ENCODE results near the gene GAS1.

GAS1 gene

DNA sequence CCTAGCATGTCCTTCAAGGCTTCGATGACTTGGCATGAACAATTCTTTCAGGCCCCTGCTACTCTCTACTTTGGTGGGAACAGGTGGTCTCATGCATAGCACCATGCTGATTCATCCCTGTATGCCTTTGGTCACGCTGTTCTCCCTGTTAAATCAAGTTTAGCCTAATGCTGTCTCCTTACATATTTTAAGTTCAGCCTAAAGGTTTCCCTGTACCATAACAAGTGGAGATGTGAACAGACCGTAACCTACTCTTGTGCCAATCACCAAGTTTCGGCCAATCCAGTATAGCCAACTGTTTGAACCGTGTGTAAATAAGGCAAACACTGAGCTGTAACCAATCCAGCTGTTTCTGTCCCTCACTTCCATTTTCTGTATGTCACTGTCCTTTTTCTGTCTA, 8.0 kb downstream of the GAS1 start:
- in situ Hi-C loops (cut with HindIII; ENCODE audit: low sequenced_read_pairs): no loop called here

DNA sequence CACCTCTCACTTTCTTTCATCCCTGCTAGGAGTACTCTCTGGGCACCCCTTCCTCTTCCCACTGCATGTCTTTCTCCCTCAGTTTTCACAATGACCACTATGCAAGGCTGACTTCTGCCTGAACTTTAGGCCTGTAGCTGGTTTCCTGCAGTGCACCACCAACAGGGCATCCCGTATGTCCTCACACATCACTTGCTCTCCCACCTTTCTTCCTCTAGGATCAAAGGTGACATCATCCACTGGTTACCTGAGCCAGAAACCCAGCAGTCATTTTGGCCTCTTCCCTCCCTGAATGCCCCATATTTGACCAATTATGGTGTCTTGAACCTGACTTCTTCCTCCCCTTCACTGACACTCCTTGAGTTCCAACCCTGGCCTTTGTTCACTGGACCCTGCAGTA, 8.5 kb downstream of the GAS1 start:
- in situ Hi-C loops (cut with HindIII; ENCODE audit: low sequenced_read_pairs): no loop called here

- in situ Hi-C loops (cut with HindIII; ENCODE audit: low sequenced_read_pairs): no loop called here
Measured at GRCh38 chr9:86926145-86926544, 21.2 kb downstream of the GAS1 start.

DNA sequence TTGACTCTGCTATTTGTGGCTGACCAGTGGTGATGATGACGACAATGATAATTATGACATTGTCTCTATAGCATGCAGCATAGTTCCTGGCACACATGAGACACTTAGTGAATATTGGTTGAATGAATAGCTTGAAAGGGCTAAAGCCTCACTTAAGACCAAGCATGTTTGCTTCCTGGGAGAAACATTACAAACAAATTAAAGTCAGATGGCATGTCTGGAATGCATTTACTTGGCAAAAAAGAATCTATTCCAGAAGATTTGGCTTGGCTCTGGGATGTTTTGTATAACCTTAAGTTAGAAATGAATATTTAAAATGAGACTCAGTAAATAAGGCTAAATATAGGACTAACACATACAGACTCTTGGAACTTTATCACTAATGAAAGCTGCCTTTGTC, 21.6 kb downstream of the GAS1 start:
- in situ Hi-C loops (cut with HindIII; ENCODE audit: low sequenced_read_pairs): no loop called here

GRCh38 chr9:86924206-86924605, 23.1 kb downstream of the GAS1 start:
- in situ Hi-C loops (cut with HindIII; ENCODE audit: low sequenced_read_pairs): no loop called here

GRCh38 chr9:86921151-86921923, 26.0 kb downstream of the GAS1 start:
- in situ Hi-C loops (cut with HindIII; ENCODE audit: low sequenced_read_pairs): no loop called here

DNA sequence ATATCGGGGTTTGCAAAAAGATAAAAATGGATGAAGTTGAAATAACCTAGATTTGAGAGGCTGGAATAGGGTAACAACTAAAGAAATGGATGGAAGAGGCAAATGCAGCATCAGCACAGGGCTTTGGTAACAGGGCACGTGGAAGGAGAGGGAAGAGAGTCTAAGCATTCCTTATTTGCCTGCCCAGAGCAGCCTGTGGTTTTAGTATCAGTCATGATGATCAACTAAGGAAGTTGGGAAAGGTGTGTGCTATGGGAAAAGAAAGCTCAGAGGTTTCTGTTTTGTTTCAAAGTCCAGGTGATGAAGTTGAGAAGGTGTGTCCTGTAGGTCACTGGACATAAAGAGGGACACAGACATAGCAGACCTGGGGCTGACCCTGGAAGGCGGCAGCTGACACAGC, 28.8 kb downstream of the GAS1 start:
- in situ Hi-C loops (cut with HindIII; ENCODE audit: low sequenced_read_pairs): no loop called here

DNA sequence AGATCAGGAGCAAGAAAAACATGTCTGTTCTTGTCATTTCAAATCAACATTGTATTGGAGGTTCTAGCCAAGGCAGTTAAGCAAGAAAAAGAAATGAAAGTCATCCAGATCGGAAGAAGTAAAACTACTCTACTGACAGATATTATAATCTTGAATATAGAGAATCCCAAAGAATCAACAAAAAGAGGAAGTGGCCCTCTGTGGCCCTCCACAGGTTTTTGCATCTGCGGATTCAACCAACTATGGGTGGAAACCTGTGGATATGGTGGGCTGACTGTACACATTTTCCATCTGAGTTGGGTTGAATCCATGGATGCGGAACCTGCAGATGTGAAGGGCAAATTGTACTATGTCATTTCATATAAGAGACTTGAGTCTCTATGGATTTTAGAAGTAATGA, 35.1 kb downstream of the GAS1 start:
- in situ Hi-C loops (cut with HindIII; ENCODE audit: low sequenced_read_pairs): no loop called here

DNA sequence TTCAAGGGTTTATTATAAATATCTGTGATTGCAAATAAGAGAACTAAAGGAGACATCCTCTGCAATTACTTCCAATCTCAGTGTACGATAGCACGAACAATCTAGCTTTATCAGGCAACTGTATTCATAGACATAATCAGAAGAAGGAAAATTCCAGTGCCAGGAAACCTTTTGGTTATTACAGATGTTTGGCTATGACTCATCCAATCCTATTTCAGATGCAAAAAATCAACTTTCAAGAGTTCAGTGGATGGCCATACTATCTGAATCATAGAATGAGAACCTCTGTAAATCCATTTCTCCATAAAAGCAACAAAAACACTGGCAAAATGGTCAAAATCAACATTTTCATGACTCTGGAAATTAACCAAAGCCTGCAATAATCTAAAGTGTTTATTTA, 37.9 kb downstream of the GAS1 start:
- in situ Hi-C loops (cut with HindIII; ENCODE audit: low sequenced_read_pairs): no loop called here

DNA sequence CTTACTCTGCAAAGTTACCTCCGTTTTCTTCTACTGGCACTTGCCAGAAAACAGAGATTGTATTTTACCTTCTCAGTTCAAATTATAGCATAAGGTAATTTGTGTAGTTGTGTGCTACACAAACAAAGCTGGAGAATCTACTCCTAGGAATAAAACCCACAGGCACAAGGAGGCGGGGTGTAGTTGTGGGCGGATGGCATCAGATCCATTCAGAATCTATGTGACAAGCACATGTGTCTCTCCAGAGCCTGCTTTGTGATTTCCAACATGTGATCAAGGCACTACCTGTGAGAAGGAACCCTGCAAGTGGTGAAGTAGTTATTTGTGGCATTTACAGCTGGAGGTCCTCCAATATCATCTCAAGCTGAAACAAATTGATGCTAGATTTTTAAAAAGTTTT, 39.0 kb downstream of the GAS1 start:
- in situ Hi-C loops (cut with HindIII; ENCODE audit: low sequenced_read_pairs): no loop called here

DNA sequence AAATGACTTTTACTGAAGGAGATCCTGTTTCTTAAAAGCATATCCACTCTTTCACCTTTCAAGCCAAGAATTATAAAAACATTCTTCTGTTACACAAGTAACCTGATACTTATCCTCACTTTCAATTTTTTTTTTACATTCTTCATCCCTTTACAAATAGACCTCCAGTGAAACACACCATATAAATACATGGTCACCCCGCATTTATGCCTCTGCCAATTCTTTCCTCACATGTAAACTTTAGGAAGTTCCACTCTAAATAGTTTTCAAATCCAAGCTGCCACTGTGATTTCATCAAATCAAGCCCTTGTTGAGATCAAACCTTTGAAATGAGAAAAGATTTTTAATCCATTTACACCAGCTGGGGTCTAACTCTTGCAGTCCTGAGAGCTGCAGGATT, 40.0 kb downstream of the GAS1 start:
- in situ Hi-C loops (cut with HindIII; ENCODE audit: low sequenced_read_pairs): no loop called here

DNA sequence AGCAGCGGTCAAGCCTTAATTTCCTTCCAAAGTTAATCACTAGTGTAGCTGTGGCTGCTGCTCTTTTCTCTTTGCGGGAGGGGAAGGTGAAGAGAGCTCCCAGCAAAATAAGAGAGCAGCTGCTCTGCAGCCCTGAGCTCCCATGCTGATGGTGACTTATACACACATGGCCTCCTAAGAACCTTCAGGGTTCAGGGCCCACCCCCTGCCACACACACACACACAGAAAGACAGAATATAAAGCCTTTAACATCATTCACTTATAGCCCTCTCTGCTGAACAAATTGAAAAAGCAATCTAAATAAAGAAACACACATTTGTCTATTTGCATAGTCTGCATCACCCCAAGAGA, 43.6 kb downstream of the GAS1 start:
- in situ Hi-C loops (cut with HindIII; ENCODE audit: low sequenced_read_pairs): no loop called here

- in situ Hi-C loops (cut with HindIII; ENCODE audit: low sequenced_read_pairs): no loop called here
Measured at GRCh38 chr9:86902991-86903733, 44.1 kb downstream of the GAS1 start.

DNA sequence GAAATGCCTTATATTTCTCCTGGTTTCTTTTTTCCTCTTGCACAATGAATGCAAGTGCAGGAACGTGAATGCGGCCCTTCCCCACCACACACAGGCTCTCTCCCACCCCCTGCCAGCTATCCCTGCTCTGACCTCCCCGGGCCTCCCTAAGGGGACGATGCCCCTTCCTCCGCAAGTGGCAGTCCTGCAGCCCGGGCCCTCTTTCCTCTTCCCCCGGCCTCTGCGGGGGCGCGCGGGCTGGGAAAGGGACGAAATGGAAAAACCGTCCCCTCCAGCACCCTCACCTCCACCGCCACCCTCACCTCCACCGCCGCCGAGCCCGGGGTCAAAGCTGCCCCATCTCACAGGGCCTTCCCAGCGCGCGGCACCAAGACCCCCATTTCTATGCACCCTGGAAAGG, 44.7 kb downstream of the GAS1 start:
- in situ Hi-C loops (cut with HindIII; ENCODE audit: low sequenced_read_pairs): no loop called here

- in situ Hi-C loops (cut with HindIII; ENCODE audit: low sequenced_read_pairs): no loop called here
Measured at GRCh38 chr9:86902176-86902575, 45.1 kb downstream of the GAS1 start.

- in situ Hi-C loops (cut with HindIII; ENCODE audit: low sequenced_read_pairs): no loop called here
Measured at GRCh38 chr9:86901511-86901910, 45.8 kb downstream of the GAS1 start.
